Stimulated activated CD4-positive, alpha-beta T cell treated with anti-CD3 and anti-CD28 coated beads, Interleukin-4, amount 100 ng/mL, for 48 hours (primary cell): Measurements from ENCODE around the gene FHAD1.
"Not testable (repeated sequence)": the region's sequence is repeated elsewhere in the genome, so short reads cannot be mapped to it uniquely, and the experiment has no call there.

Experiments used
- DNase-seq, 2 donors: peaks; one replicate each; pipeline ENCODE4 v3.0.0-alpha.2; 2020; ENCODE audit warnings: low read depth in 2 of 2

FHAD1 gene

DNA sequence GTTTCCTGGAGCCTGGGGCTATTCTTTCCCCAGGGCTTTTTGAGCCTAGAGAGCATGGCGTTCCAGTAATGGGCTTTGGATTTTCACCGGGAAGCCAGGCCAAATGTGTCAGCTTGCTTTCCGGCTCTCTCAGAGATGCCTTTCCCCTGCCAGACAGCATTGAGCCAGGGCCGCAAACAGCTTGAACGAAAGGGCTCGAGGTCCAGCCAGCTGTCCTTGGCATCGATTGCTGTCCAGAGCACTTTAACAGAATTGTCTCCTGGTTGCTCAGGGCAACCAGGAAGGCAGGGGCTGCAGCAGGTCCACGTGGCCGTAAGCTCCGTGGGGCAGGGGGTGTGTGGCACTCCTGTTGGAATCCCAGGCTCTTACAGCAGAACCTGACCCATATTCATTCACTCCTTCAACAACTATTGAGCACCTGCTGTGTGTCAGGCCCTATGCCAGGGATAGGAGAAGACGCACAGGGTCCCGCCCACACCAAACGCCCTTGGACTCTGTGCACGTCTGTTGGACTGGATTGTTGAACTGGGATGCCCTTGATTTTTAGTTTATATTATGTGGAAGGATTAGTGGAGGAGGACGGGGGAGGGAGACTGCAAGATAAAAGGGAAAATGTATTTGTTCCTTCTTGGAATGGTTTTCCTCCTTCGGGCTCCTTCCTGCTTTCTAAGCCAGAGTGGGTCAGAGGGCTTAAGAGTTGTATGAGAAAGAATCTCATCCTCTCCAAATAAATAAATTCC, 123.9 kb downstream of the FHAD1 start:
- DNase-seq, result no peak

DNA sequence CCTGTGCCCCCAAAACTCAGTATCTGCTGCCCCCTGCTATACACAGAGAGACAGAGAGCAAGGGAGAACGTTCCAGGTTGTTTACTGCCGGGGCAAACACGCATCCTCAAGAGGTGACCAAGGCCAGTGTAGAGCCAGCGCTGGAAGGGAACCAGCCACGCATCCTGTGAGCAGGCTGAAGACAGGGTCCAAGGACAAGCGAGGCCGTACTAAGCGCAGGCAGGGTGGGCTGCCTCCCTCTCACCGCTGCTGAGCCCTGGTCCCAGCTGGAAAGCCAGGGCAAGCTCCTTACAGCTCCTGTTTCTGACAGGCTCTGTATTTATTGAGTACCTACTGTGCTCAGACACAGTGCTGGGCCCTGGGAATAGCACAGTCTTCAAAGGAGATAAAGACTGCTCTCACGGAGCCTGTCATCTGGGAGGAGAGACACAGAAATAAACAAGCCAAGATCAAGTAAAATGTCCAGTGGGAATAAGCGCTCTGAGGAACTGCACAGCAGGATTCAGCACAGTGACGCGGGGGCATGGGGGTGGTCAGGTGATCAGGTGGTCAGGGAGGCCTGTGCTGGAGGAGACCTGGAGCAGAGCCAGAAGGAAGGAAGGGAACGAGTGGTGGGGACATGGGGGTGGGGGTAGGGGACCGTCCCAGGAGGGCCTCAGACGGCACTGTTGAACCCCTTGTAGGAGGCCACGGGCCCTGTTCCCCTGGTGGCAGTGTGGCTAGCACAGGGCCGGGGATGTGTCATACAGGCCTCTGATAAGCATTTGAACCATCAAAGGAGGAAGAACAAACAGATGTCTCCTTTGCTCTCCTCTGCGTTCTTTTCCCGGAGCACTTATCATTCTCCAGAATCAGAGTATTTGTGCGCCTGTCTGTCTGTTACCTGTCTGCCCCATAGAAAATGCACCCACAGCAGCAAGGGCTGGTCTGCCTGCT, 124.9 kb downstream of the FHAD1 start:
- DNase-seq, result no peak

DNA sequence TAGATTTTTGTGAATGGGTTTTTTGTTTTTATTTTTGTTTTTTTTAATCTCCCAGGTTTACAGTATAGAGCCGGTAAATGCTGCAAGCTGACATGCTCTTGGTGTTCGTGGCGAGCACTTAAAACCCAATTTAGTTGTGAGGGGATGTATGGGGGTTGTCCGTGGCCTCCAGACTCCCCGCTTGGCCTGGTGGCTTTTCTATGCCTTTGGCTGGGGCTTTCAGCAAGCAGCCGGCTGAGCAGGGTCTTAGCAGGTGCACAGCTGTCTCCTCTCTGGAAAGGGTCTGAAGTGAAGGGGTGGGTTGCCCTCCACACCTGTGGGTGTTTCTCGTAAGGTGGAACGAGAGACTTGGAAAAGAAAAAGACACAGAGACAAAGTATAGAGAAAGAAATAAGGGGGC, 131.7 kb downstream of the FHAD1 start:
- no peak for DNase-seq

DNA sequence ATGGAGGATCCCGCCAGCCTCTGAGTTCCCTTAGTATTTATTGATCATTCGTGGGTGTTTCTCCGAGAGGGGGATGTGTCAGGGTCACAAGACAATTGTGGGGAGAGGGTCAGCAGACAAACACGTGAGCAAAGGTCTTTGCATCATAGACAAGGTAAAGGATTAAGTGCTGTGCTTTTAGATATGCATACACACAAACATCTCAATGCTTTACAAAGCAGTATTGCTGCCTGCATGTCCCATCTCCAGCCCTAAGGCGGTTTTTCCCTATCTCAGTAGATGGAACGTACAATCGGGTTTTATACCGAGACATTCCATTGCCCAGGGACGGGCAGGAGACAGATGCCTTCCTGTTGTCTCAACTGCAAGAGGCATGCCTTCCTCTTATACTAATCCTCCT, 132.1 kb downstream of the FHAD1 start:
- not testable (repeated sequence) for DNase-seq

DNA sequence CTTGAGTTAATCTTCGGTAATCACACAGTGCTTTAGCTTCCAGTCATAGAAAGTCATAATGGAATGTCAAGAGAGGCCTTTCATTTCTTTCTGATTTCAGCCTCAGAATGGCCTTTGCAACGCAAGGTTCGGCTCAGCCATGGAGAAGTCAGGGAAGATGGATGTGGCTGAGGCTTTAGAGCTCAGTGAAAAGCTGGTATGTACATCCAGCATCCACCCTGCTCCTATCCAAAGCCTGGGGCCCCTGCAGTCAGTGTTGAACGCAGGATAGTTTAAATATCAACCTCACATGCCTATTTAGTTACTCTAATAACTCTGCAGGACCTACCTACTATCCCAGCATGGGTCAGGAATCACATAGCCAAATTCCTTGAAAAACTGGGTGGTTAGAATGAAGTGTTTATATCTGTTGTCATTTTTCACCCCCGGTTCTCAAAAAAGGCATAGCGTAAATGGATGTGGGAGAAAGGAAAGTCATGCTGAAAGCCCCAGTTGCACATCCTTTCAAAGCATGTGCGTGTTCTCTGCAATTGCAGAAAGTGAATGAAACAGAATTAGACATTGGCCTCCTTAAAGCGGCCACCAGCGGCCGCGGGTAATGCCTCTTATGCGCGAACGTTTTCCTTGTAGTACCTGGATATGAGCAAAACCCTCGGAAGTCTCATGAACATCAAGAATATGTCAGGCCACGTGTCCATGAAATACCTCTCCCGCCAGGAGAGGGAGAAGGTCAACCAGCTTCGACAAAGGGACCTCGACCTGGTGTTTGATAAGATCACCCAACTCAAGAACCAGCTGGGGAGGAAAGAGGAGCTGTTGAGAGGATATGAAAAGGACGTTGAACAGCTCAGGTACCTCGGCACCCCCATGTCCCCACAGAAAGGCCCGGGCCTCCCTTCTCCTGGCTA, 133.8 kb downstream of the FHAD1 start:
- no peak for DNase-seq

DNA sequence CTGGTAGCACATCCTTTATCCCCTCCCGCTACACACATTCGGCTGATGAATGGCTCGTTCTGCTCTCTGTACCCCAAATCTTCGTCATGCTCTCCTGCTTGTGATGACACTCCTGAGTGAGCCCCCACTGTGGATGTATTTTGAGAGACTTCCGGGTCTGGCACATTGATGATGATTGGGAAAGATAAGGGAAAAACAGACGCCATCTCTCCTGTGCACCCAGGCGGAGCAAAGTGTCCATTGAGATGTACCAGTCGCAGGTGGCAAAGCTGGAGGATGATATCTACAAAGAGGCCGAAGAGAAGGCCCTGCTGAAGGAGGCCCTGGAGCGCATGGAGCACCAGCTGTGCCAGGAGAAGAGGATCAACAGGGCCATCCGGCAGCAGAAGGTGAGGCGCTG, 134.8 kb downstream of the FHAD1 start:
- no peak for DNase-seq

DNA sequence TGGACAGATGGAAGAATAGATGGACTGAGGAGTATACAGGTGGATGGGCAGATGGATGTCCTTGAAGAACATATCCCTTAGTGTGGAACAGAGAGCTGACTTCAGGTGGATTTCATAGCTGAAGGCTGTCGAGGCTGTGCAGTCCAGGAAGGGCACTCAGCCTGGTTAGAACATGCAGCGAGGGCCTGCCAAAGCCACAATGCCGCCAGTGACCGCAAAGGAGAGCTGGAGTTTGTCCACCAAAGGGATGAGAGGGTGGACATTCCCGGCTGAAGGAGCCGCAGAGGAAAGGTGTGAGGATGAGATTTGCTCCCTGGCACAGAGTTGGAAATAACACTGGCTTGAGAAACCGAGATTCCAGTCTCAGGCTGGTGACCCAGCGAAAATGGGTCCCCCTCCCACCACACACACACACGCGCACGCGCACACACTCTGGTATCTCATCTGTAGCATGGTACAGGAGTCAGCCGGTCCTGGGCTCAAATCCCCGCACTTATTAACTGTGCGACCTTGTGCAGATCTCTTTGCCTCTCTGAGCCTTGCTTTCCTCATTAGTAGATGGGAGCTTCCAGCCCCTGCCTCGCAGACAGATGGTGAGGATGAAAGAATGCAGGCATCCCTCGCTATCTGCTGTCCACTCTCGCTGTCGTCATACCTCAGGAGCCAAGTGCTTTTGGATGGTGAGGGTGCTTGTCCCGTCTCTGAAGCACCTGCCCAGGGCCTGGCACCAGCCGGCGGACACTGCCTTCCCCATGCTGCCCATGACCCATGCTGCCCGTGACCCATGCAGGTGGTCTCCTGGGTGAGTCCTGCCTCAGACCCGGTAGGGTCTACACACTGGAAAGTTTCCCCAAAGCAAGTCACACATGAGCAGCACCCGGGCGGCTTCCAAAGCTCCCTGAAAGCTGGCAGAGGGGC, 135.8 kb downstream of the FHAD1 start:
- no peak for DNase-seq

DNA sequence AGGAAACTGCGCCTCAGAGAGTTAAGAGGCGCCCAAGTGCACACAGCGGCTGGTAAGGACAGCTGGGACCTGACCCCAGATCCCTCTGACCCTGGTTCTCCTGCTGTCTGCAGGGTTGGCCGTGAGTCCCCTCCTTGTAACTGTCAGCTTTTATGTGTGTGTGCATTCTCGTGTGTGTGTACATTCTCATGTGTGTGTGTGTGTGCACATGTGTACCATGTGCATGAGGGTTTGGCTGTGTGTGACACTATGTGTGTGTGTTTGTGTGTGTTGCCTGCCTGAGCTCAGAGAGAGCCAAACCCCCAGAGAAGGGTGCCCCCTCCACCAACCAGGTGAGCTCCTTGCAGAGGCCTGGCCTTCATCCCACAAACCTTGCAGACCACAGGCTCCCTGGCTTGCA, 136.8 kb downstream of the FHAD1 start:
- DNase-seq, result no peak

DNA sequence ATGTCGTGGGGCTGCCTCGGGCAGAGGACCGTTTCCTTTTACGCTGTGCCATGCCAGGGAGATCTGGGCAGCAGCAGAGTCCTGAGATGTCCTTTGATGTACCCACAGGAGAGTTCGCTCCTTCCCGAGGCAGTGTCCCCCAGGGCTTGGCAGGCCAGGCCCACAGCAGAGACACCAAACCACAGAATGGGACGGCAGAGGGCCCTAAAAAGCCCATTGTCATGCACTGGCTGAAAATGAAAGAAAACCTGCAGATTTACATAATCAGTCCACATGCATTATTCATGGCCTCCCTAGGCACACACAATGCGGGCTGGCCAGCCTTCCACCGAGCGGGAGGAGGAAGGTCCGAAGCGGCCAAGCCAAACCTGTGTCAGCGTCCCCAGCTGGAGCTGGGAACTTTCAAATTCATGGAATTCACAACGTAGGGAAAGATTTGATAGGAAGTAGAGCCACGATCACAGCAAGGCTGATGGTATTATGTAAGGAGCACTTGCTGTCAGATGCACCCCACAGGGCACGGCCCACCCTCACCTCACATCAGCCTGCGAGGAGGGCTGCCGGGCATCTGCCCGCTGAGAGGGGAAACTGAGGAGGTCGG, 137.4 kb downstream of the FHAD1 start:
- no peak for DNase-seq

DNA sequence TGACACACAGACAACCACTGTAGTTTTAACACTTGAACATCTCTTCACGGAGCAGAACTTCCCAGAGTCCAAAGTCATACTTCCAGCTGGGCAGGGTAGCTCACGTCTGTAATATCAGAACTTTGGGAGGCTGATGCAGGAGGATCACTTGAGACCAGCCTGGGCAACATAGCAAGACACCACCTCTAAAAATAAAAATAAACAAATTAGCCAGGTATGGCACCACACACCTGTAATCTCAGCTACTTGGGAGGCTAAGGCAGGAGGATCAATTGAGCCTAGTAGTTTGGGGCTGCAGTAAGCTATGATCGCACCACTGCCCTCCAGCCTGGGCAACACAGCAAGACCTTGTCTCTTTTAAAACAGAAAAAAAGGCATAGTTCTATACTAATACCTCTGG, 138.4 kb downstream of the FHAD1 start:
- no peak for DNase-seq

DNA sequence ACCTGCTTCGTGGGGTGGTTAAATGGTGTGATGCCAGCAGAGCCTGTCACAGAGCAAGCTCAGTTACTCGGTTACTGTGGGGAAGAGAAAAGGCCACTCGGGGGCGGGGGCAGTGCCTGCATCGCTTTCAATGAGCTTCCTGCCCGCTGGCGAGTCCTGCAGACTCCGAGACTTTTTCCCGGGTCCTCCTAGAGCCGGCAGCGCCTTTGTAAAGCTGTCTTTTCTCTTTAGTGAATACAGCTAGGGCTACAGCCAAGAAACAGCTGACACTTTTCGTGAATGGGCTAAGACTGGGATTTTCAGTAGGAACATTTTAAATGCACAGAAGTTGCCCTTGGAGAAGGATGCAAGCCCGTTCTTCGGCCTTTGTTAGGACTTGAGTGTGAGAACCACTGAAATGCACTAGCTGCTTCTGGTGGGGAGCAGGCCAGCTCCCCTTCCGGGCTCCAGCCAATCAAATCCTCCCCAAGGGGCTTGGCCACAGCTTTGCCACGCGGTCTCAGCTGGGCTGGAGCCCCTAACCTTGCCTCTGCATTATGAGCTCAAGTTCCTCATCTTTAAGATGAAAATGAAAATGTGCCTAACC, 139.2 kb downstream of the FHAD1 start:
- no peak for DNase-seq

DNA sequence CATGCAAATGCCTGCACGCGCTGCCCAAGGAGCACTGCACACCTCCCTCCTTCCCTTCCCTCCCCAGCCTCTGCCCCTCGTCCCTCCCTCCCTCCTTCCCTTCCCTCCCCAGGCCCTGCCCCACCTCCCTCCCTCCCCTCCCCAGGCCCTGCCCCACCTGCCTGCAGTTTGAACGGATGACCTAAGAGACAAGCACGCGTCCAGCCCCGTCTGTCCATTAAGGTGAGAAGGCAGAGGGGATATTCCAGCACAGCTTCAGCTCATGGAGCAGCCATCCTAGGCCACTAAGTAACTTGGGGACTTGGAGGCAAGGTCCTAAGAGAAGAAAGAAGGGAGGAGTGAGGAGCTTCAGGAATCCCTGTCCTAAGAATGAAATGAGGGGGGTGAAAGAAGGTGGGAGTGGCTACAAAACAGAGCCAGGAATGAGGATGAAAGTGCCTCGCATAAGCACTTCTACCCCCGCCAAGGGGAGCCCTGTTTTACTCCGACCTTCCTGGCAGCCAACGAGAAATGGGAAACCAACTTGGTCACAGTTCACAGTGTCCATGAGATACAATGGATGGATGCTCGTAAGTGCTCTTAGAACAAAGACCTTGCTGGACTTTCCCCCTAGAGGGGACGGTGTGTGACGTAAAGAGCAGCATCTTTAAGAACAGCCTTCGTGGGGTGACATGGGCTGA, 141.3 kb downstream of the FHAD1 start:
- no peak for DNase-seq

DNA sequence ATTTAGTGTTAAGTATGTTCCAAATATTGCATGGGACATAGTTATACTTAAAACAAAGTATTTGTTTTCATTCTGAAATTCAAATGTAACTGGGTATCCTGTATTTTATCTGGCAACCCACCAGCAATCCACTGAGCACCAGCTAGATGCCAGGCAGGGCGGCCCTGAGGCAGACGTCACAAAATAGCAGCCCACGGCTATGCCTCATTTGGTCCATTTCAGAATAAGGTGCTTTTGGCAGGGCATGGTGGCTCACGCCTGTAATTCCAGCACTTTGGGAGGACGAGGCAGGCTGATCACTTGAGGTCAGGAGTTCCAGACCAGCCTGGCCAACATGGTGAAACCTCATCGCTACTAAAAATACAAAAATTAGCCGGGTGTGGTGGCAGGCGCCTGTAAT, 142.8 kb downstream of the FHAD1 start:
- DNase-seq, result not testable (repeated sequence)

DNA sequence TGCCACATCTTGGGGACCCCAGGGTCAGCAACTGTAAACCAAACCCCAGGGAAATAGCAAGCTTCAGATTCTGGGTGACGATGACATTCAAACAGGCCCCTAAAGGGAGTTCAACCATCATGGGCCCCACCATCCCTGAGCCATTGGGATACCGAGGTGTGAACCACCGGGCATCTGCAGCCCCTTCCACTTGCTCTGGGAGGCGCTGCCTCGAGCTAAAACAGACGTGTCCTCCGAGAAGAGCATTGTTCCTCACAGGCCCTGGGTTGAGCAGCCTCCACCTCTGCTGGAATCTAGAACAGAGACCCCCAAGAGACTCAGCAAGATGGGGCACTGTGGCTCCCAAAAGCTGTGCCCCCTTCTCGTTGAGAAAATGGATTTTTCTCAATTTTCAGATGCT, 143.6 kb downstream of the FHAD1 start:
- no peak for DNase-seq

DNA sequence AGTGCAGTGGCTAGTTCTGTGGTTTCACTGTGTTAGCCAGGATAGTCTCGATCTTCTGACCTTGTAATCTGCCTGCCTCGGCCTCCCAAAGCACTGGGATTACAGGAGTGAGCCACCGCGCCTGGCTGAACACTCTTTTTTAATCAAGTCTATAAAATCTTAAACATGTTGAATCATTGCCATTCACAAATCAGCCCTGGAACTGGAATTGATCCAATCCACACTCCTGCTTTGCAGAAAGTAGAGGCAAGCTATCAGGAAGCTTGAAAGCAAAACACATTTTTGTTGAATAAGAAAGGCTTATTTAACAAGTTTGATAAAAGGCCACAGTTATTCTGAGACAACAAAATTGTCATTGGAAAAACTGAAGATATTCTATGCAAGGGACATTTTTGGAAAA, 144.3 kb downstream of the FHAD1 start:
- no peak for DNase-seq

DNA sequence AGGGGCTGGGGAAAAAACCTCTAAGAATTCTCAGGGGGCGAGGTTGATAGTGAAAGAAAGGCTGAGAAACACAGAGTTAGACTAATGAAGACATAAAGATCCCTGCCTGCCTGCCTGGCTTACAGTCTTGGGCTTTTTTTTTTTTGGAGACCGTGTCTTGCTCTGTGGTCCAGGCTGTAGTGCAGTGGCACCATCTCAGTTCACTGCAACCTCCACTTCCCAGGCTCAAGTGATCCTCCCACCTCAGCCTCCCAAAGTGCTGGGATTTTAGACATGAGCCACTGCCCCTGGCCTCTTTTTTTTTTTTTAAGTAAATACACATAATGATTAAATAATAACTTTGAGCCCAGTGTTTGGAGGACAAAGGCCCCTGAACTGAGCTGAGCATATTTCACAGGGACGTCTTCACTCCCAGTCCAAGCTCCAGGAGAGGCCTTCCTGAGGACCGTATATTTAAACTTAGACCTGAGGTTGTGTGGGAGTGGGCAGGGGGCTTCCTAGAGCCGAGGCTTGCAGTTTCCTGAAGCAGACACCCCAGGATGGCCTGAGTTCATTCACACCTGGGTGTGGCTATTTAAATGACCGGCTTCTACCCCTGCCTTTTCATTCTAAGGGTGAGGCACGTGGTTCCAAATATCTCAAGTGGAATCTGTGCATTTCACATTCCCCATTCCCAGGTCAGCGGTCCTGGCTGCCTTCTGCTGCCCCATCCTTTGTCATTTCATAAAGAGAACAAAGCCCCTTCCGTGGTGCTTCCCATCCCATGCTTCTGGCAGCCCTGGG, 146.6 kb downstream of the FHAD1 start:
- DNase-seq, result no peak

DNA sequence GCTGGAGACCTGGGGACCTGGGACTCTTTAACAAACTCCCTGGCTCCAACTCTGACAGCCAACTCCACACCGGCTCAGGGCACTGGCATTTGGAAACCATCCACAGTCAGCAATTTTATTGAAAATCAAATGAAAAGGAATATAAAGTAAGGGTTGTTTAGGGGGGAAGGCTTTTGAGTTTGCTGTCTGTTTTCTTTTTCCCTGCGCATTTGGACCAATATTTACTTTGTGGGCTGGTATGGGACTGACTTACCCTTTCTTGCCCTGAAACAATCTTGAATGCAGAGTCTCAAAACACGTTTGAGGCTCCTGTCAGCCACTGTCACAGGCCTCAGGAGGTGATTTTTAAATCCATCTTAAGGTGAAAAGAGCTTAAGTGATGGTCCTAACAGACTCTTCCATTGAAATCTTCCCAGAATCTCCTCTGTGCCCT, 147.3 kb downstream of the FHAD1 start:
- DNase-seq, result no peak

DNA sequence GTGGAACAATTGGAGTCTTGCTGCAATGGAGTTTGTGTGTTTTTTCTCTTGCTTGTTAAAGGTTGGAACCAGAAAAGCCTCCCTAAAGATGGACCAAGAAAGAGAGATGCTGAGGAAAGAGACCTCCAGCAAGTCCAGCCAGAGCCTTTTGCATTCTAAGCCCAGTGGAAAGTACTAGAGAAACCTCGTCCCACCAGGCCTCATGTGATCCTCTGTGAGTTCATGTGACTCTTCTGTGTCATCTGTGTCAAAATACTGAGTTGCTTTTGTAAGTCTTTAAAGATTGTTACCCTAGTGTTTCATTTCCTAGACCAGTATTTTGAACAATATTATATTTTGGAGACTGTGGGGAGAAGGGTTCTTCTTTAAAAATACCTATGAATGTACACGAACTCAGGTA, 150.2 kb downstream of the FHAD1 start:
- no peak for DNase-seq

DNA sequence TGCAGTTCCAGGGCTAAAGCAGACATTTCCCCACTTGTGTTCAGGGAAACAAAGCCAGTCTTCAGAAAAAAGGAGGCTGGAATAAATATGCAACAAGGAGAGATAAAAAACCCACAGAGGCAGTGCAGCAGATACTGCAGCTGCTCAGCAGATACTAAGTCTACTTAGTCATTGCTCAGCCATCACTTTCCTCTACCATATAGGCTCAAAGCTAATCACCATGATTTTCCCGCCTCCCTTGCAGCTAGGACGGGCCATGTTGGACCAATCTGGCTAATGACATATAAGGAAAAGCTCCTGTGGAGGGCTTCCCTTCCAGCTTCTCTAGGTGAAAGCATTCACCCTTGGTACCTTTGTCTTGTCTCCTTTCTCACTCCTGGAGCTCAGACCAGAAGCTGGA, 152.7 kb downstream of the FHAD1 start:
- DNase-seq, result no peak
